ENCODE data around the gene ZBTB43. TPM values are rescaled to one million over a fixed set of nuclear protein-coding genes. Genes with fewer than 3 reads are reported as not detected.
"Not testable (repeated sequence)": the region's sequence is repeated elsewhere in the genome, so short reads cannot be mapped to it uniquely, and the experiment has no call there.

Gene ZBTB43, protein sequence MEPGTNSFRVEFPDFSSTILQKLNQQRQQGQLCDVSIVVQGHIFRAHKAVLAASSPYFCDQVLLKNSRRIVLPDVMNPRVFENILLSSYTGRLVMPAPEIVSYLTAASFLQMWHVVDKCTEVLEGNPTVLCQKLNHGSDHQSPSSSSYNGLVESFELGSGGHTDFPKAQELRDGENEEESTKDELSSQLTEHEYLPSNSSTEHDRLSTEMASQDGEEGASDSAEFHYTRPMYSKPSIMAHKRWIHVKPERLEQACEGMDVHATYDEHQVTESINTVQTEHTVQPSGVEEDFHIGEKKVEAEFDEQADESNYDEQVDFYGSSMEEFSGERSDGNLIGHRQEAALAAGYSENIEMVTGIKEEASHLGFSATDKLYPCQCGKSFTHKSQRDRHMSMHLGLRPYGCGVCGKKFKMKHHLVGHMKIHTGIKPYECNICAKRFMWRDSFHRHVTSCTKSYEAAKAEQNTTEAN
- 13.7 TPM for polyA plus RNA-seq

DNA sequence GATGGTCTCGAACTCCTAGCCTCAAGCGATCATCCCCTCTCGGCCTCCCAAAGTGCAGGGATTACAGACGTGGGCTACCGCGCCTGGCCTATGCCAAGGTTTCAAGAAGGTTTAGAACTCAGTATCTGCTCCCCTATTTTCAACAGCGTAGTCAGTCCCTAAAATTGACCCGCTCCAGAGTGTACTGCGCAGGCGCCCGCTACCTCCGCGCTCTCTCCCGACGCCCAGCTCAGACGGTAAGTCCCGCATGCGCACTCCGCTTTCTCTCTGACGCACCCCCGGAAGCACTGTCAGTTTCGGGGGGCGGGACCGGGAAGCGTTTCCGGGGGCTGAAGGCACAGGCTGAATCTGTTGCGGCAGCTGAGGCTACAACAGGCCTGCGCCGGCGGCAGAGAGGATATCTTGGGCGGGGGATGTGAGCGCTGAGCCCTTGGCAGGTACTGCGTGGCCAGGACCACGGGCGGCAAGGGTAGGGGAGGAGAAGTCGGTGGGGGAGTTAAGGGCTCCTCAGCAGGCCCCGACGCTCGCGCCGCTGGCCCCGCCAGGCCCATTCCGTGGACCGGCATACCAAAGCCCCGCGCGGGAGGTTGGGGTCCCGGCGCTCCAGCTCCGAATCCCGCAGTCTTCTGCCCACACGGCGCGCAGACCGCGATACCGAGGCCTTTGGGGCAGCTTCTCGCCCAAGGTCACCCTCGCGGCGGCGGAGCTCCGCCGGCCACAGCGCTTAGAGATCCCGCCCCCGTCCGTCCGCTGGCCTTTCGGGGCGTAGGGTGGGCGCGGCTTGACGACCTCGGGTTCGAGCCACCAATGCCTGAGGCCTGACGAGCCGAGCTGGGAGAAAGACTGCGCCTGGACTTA lies at the start of gene ZBTB43:
Gene ZBTB43 (plus strand): TSS at position 345 of the 858 bp plus-strand sequence. CDS start 27,470 bp downstream, outside the sequence.
- H3K36me3 Mint-ChIP-seq, result no peaks in the 10 kb centered on the region
- peaks cover 24 to 34% (median 29%) of the 10 kb centered on the region in 3 donors for H3K4me1 Mint-ChIP-seq
- H3K27me3 Mint-ChIP-seq, result no peaks in the 10 kb centered on the region
- peak within 1 kb of the TSS; percentile 91 to 99 (median 91) for H3K27ac Mint-ChIP-seq
- peaks cover 0 to 2% (median 0%) of the 10 kb centered on the region in 3 donors for H3K9me3 Mint-ChIP-seq
- H3K4me3 Mint-ChIP-seq, result peak within 1 kb of the TSS; percentile 92 to 99 (median 96)

DNA sequence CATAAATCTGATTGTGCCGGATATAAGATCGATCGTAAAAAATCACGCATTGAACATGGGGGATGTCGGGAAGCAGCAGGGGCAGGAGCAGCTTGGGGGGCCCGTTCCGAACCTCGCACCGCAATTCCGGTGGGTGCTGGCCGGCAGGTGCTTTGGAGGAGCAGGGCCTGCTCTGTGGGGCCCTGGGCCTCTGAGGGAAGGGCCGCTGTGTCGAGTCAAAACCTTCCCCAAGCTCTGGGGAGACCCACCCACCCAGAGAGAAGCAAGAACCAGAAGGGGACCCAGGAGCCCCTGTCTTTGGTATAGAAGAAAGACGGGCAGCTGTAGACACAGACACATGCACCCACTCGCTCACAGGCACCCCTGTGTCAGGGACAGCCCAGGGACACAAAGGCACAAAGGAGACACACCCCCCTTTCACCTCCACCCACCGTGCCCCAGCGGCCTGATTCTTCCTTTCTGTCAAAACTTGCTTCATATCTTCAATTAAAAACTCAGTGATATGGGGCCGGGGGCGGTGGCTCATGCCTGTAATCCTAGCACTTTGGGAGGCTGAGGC lies 49.4 kb upstream of the ZBTB43 start:
- no peaks in the 10 kb centered on the region for H3K4me1 Mint-ChIP-seq
- peaks cover 0 to 2% (median 0%) of the 10 kb centered on the region in 3 donors for H3K9me3 Mint-ChIP-seq
- no peak overlapping the region for H3K27ac Mint-ChIP-seq
- H3K27me3 Mint-ChIP-seq, result no peaks in the 10 kb centered on the region
- no peaks in the 10 kb centered on the region for H3K36me3 Mint-ChIP-seq
- no peak overlapping the region for H3K4me3 Mint-ChIP-seq

DNA sequence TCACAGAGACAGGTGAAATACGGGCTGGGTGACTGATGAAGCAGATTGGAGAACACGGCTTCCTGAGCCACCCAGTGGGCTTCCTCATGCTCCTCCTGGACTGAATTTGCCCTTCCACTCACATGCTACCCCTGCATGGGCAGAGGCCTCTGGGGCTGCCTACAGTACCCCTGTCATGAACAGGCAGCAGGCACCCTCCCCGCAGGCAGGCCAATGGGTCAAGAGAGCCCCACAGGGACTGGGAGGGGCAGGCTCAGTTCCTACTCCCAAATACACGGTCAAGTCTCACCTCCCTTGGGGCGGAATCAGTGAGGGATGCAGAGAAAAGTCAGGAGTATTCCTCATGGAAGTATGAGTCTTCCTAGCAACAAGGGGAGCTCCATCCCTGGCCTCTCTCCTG lies 48.6 kb upstream of the ZBTB43 start:
- Mint-ChIP-seq H3K36me3 (no peaks in the 10 kb centered on the region), H3K4me3 (no peak overlapping the region), H3K27me3 (no peaks in the 10 kb centered on the region), H3K4me1 (no peaks in the 10 kb centered on the region), H3K9me3 (peaks cover 0 to 2% (median 0%) of the 10 kb centered on the region in 3 donors), H3K27ac (no peak overlapping the region)

DNA sequence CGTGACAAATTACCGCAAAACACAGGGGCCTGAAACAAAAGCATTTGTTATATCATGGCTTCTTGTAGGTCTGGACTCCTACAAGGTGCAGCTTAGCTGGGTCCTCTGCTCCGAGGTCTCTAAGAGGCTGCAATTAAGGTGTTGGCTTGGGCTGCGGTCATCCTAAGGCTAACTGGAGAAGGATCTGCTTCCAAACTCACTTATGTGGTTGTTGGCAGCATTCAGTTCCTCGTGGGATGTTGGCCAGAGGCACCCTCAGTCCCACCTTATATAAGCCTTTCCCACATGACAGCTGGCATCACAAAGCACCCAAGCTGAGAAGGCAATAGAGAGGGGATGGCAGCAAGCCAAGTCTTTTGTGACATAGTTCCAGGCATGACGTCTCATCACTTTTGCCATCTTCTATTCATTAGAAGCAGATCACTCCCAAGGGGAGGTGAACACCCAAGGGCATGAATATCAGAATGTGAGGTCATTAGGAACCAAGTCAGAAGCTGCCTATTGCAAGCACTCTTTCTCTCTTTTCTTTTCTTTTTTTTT lies 47.9 kb upstream of the ZBTB43 start:
- Mint-ChIP-seq H3K4me3 (no peak overlapping the region), H3K27ac (no peak overlapping the region), H3K36me3 (no peaks in the 10 kb centered on the region)

DNA sequence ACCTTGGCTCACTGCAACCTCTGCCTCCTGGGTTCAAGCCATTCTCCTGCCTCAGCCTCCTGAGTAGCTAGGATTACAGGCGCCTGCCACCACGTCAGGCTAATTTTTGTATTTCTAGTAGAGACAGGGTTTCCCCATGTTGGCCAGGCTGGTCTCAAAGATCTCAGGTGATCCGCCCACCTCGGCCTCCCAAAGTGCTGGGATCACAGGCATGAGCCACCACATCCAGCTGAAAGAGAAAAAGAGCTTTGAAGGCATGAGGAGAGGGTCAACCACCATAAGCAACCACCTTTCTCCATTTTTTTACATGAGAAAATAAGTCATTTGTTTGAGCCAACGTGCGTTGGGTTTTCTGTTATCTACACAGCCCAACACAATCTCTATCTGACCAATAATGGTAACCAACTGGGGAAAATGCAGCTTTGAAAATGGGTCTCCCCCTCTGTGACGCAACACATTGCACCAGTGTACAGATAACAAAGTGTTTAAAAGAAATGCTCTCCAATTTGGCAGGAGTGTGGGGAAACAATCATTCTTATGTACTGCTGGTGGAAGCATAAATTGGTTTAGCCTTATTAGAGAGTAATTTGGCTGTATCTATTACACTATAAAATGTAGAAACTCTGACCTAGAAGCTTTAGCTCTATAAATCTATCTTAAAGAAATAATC lies 45.8 kb upstream of the ZBTB43 start:
- no peaks in the 10 kb centered on the region for H3K27me3 Mint-ChIP-seq
- no peak overlapping the region for H3K27ac Mint-ChIP-seq
- H3K36me3 Mint-ChIP-seq, result no peaks in the 10 kb centered on the region
- H3K4me3 Mint-ChIP-seq, result no peak overlapping the region
- no peaks in the 10 kb centered on the region for H3K9me3 Mint-ChIP-seq
- no peaks in the 10 kb centered on the region for H3K4me1 Mint-ChIP-seq

More for the DNA sequence above, 47.9 kb upstream of the ZBTB43 start:
- Mint-ChIP-seq H3K9me3 (no peaks in the 10 kb centered on the region), H3K4me1 (no peaks in the 10 kb centered on the region), H3K27me3 (no peaks in the 10 kb centered on the region)

DNA sequence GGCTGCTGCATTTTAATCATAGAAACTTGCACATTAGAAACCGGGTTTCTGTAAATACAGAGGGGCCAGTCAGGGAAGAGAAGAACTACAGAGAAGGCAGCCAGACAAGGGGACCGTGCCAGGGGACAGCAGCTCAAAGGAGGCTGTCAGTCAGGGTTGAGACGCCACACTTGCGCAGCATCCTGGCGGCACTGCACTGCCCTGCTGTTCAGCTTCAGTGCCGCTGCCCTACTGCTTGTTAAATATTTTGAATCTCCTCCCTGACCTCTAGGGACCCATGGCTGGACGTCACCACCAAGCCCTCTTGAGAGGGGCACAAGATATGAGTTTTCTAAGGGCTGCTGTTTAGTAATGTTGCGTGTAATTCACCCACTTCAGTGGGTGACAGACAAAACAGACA lies 43.6 kb upstream of the ZBTB43 start:
- Mint-ChIP-seq H3K27ac (no peak overlapping the region), H3K9me3 (no peaks in the 10 kb centered on the region), H3K36me3 (no peaks in the 10 kb centered on the region), H3K4me1 (no peaks in the 10 kb centered on the region), H3K4me3 (no peak overlapping the region), H3K27me3 (no peaks in the 10 kb centered on the region)

DNA sequence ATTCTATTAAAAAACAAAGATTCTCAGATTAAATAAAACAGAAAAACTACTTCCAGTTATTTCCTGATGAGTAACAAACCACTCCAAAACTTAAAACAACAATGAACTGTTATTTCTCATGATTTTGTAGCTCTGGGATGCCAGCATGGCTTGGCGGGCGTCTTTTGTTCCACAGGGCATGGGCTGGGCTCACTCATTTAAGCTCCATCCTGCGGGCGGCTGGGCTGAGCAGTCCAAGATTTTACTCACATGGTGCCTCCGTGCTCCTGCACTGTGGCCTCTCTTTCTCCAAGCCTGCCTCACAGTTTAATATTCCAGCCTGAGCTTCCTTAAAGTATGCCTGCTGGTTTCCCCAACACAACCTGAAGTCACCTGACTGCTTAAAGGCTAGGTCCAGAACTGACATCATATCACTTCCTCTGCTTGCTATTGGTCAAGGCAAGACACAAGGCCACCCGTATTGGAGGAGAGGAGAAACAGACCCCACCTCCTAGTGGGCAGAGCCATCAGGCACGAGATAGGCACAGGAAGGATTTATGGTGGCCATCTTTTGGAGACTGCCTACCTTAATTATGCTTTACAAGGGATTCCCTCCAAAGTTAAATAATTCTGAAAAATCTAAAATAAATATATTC lies 41.6 kb upstream of the ZBTB43 start:
- no peak overlapping the region for H3K4me3 Mint-ChIP-seq
- H3K9me3 Mint-ChIP-seq, result no peaks in the 10 kb centered on the region
- H3K27me3 Mint-ChIP-seq, result no peaks in the 10 kb centered on the region
- no peak overlapping the region for H3K27ac Mint-ChIP-seq
- H3K36me3 Mint-ChIP-seq, result no peaks in the 10 kb centered on the region
- H3K4me1 Mint-ChIP-seq, result no peaks in the 10 kb centered on the region

DNA sequence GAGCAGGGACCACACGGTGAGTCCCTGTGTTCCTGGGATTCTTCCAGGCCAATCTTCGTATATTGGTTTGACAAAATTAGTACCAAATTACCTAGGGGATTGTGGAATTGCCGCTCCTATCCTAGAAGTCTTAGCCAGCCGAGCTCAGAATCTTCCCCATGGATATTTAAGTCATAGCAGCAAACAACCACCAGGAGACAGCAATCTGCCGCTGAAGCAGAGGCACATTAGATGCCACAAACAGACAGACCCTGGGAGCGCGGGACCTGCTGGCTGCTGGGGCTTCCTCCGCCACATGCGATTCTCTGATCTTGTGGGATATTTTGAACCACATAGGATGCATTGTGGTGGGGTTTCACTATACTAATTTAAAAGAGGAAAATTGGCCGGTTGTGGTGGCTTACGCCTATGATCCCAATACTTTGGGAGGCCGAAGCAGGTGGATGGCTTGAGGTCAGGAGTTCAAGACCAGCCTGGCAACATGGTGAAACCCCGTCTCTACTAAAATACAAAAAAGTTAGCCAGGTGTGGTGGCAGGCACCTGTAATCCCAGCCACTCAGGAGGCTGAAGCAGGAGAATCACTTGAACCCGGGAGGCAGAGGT lies 31.7 kb upstream of the ZBTB43 start:
- H3K9me3 Mint-ChIP-seq, result peaks cover 0 to 1% (median 0%) of the 10 kb centered on the region in 3 donors
- no peak overlapping the region for H3K4me3 Mint-ChIP-seq
- H3K36me3 Mint-ChIP-seq, result no peaks in the 10 kb centered on the region
- H3K27me3 Mint-ChIP-seq, result peaks cover 4% of the 10 kb centered on the region
- no peaks in the 10 kb centered on the region for H3K4me1 Mint-ChIP-seq
- H3K27ac Mint-ChIP-seq, result no peak overlapping the region

DNA sequence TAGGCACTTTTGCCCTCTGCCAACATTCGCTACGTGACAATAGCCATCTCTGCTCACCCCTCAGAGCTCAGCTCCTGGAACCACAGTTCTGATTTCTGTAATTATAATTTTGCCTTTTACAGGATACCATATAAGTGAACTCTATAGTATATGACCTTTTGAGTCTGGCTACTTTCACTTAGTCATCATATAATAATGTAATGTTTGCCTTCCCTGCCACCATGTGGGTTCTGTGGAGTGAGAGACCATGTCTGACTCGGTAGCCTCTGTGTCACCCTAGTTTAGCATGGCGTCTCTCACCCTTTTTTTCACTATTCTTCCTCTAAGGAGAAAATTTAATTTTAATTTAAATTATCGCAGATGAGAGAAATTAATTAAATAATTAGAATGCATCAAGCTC lies 28.9 kb upstream of the ZBTB43 start:
- no peaks in the 10 kb centered on the region for H3K36me3 Mint-ChIP-seq
- H3K4me1 Mint-ChIP-seq, result no peaks in the 10 kb centered on the region
- H3K9me3 Mint-ChIP-seq, result no peaks in the 10 kb centered on the region
- H3K4me3 Mint-ChIP-seq, result no peak overlapping the region
- peaks cover 11% of the 10 kb centered on the region for H3K27me3 Mint-ChIP-seq
- H3K27ac Mint-ChIP-seq, result no peak overlapping the region

DNA sequence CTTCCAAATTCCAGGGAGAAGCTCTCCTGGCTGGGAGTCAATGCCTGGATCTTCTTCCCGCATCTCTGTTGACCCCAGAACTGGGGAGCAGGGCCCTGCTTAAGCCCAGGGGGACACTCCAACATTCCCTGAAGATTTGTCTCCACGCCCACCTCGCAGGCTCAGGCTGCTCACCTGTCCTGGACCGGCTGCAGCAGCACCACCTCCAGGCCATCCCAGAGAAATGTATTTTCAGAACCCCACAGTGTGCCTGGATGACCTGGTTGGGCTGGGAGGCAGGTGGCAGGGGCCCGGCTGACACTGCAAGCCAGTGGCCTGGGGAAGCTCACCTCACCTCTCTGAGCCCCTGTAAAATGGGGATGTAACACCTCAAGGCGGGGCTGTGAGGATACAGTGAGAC lies 27.1 kb upstream of the ZBTB43 start:
- Mint-ChIP-seq H3K4me1 (no peaks in the 10 kb centered on the region), H3K9me3 (no peaks in the 10 kb centered on the region), H3K27me3 (peaks cover 17% of the 10 kb centered on the region), H3K27ac (no peak overlapping the region), H3K4me3 (no peak overlapping the region), H3K36me3 (peaks cover 1% of the 10 kb centered on the region)

DNA sequence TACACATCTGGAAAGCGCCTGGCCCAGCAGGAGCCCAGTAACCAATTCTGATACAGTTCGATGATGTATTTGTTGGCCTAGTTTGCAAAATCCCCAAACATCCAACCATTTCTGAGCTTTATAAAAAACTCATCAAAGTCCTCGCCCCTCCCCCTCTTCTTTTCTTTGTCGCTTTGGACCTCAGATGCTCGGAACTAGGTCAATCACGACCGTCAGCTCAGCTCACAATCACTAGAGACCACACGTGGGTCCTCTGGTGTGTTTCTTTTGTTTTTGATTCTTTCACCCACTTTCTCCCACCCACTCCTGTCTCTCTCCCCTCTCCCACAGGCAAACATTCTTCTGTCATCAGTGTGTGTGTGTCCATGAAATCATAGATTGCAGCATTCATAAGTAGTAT lies 26.7 kb upstream of the ZBTB43 start:
- Mint-ChIP-seq H3K36me3 (peaks cover 1% of the 10 kb centered on the region), H3K4me1 (no peaks in the 10 kb centered on the region), H3K27ac (no peak overlapping the region), H3K4me3 (no peak overlapping the region), H3K9me3 (no peaks in the 10 kb centered on the region), H3K27me3 (peaks cover 17% of the 10 kb centered on the region)

DNA sequence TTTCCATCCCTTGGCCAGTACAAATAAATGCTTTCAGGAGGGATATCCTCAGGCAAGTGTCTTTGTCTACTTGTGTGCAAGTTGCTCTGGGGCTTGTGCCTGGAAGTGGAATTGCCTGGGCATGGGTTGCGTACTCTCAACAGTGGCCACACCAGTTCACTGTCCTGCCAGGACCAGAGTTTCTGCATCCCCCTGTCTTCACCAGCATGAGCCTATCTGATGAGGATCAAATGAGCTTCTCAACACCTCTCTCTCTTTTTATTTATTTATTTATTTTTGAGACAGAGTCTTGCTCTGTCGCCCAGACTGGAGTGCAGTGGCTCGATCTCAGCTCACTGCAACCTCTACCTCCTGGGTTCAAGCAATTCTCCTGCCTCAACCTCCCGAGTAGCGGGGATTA lies 26.1 kb upstream of the ZBTB43 start:
- H3K27ac Mint-ChIP-seq, H3K9me3 Mint-ChIP-seq, H3K4me1 Mint-ChIP-seq, H3K4me3 Mint-ChIP-seq, H3K36me3 Mint-ChIP-seq: not testable (repeated sequence)
- peaks cover 17% of the 10 kb centered on the region for H3K27me3 Mint-ChIP-seq

DNA sequence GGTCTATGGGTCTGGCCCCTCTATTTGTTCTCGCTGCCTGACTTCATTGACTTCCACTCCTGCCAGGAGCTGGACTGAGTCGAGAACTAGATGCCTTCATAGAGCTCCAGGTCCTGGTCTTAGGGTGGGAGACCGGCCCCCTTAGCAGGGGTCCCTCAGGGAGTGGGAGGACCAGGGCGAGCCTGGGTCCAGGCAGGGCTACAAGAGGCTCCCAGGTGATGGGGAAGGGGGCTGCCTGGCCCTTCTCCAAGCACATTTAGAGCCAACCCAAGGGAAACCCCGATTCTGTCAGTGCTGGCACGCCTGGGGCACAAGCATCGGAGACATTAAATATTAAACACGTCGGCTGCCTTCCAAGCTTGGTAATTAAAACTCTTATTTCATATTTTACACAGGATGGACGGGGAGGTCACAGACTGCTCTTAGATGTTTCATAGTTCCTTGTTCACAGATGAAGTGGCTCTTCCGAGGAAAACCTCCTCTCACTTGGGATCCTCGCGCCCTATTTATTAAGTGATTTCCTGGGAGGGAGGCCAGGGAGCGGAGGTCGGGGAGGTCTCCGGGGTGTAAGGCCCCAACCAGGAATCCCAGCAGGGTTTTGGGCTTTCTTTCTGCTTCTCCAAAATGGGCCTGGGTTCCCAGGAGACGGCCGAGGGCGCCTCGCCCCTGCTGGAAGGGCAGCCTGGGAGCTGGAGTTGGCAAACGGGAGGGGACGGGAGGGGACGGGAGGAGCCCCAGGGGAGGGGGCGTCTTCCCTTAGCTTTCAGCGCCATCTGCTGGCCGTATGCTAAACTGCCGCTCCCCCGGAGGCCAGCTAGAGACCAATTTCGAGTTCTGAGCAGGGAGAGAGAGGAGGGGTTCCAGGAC lies 23.4 kb upstream of the ZBTB43 start:
- Mint-ChIP-seq H3K4me3 (no peak overlapping the region), H3K27me3 (peaks cover 17% of the 10 kb centered on the region)

More for the DNA sequence above, 23.4 kb upstream of the ZBTB43 start:
- no peak overlapping the region for H3K27ac Mint-ChIP-seq
- H3K9me3 Mint-ChIP-seq, result no peaks in the 10 kb centered on the region
- H3K36me3 Mint-ChIP-seq, result peaks cover 1% of the 10 kb centered on the region
- H3K4me1 Mint-ChIP-seq, result no peaks in the 10 kb centered on the region

Data from IgD-negative memory B cell (primary cell).